ENCODE data around the gene BCL2L13.

GRCh38 chr22:17728786-17729185, 90.2 kb downstream of the BCL2L13 start:
- no peak for TF ChIP-seq EP300 (IDR thresholded peaks at IDR 0.05)
- no peak for TF ChIP-seq POLR2AphosphoS5 (IDR thresholded peaks at IDR 0.05)
- no peak for TF ChIP-seq CTCF (IDR thresholded peaks at IDR 0.05)
- TF ChIP-seq POLR2A (IDR thresholded peaks at IDR 0.05) = no peak
